Astrocyte of the cerebellum (primary cell): ENCODE data around the gene SYNM.

Experiments
- DNase-seq: peaks from one replicate; pipeline ENCODE4 v3.0.0-alpha.2; 2011; ENCODE audit warnings: low read depth
- H3K4me3 ChIP-seq: 2 replicates; pipeline ENCODE4 v1.5.1; 2011; ENCODE audit warnings: mild to moderate bottlenecking, low read depth, low read length, moderate library complexity
- CTCF ChIP-seq: IDR thresholded peaks from 2 replicates; pipeline ENCODE4 v1.5.1; 2012; ENCODE audit warnings: low read length, low read depth, moderate library complexity, mild to moderate bottlenecking; ENCODE audit errors: missing control alignments
- in situ Hi-C: cut with HindIII; loops from 2 replicates; pipeline ENCODE4 v1.10.0; 2017; ENCODE audit warnings: low sequenced_read_pairs

Gene SYNM

DNA sequence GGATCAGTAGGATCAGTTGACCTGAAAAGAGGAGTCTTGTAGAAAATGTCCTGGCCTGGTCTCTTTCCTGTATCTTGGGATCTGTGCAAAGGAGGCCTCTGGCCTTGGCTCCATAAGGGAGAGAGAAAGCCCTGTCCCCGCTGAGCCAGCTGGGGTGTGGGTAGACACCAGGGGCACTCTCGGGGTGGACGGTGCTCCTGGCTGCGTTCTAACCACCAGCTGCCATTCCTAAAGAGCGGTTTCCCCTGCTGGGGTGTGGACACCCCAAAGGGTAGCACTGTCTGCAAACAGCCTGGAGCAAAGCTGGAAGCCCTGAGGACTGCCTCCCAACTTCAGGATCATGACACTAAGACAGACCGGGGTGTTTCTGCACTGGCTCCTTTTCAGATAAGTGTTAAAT is 23.5 kb downstream of the SYNM start:
- no peak overlapping the region for H3K4me3 ChIP-seq
- no peak for DNase-seq
- in situ Hi-C loops: no loop called here
- no peak for TF ChIP-seq CTCF

DNA sequence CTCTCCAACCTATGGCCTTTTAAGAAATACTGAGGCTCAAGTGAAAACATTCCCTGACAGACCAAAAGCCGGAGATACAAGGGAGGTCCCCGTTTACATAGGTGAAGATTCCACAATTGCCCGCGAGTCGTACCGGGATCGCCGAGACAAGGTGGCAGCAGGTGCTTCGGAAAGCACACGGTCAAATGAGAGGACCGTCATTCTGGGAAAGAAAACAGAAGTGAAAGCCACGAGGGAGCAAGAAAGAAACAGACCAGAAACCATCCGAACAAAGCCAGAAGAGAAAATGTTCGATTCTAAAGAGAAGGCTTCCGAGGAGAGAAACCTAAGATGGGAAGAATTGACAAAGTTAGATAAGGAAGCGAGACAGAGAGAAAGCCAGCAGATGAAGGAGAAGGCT is 24.8 kb downstream of the SYNM start:
- DNase-seq: no peak
- H3K4me3 ChIP-seq: no peak overlapping the region
- in situ Hi-C loops: no loop called here
- no peak for TF ChIP-seq CTCF

DNA sequence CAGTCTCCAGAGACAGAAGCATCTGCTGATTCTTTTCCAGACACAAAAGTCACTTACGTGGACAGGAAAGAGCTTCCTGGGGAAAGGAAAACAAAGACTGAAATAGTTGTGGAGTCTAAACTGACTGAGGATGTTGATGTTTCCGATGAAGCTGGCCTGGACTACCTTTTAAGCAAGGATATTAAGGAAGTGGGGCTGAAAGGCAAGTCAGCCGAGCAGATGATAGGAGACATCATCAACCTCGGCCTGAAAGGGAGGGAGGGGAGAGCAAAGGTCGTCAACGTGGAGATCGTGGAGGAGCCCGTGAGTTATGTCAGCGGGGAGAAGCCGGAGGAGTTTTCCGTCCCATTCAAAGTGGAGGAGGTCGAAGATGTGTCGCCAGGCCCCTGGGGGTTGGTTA is 25.4 kb downstream of the SYNM start:
- no peak for TF ChIP-seq CTCF
- in situ Hi-C loops: no loop called here
- H3K4me3 ChIP-seq: no peak overlapping the region
- DNase-seq: no peak

DNA sequence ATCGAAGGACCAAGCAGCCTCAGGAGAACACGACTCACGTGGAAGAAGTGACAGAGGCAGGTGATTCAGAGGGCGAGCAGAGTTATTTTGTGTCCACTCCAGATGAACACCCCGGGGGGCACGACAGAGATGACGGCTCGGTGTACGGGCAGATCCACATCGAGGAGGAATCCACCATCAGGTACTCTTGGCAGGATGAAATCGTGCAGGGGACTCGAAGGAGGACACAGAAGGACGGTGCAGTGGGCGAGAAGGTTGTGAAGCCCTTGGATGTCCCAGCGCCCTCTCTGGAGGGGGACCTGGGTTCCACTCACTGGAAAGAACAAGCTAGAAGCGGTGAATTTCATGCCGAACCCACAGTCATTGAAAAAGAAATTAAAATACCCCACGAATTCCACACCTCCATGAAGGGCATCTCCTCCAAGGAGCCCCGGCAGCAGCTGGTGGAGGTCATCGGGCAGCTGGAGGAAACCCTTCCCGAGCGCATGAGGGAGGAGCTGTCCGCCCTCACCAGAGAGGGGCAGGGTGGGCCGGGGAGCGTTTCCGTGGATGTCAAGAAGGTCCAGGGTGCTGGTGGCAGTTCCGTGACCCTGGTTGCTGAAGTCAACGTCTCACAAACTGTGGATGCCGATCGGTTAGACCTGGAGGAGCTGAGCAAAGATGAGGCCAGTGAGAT is 26.0 kb downstream of the SYNM start:
- H3K4me3 ChIP-seq: no peak overlapping the region
- in situ Hi-C loops: no loop called here
- no peak for DNase-seq
- TF ChIP-seq CTCF: no peak

- TF ChIP-seq CTCF: no peak
- no peak for DNase-seq
- H3K4me3 ChIP-seq: no peak overlapping the region
- in situ Hi-C loops: no loop called here
These were observed 26.7 kb downstream of the SYNM start for GRCh38 chr15:99131441-99132023.

GRCh38 chr15:99132122-99132521 is 27.2 kb downstream of the SYNM start:
- in situ Hi-C loops: no loop called here
- no peak for DNase-seq
- H3K4me3 ChIP-seq: no peak overlapping the region
- no peak for TF ChIP-seq CTCF
